GM18511 (cell line): ENCODE results near the gene PGA4.
A peak's percentile ranks its signal among the peaks of the same experiment; 100 is the strongest.
"Not testable (repeated sequence)": the region's sequence is repeated elsewhere in the genome, so short reads cannot be mapped to it uniquely, and the experiment has no call there.

ENCODE experiments used
- ATAC-seq: cut with Tn5 transposase; IDR thresholded peaks from one replicate; pipeline ENCODE4 v1.9.1; 2021; ENCODE audit warnings: mild to moderate bottlenecking, moderate library complexity; ENCODE audit not compliant: unreplicated experiment

PGA4 gene

DNA sequence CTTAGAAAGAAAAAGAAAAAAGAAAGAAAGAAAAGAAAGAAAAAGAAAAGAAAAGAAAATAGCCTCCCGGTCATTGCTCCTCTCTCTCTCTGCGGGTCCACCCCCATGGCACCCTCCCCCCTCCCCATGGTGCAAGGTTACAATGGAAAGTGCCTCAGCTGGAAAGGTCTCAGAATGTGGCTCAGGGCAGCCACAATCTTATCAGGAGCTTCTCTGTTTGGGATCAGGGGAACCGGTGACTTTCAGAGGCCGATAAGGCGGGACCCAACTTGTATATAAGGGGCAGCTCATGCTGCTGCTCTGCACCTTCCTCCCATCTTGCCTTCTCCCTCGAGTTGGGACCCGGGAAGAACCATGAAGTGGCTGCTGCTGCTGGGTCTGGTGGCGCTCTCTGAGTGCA lies at the start of gene PGA4:
Gene PGA4 (plus strand): TSS at position 301 of the 400 bp plus-strand sequence. CDS start 54 bp downstream, at position 355.
- not testable (repeated sequence) for ATAC-seq

DNA sequence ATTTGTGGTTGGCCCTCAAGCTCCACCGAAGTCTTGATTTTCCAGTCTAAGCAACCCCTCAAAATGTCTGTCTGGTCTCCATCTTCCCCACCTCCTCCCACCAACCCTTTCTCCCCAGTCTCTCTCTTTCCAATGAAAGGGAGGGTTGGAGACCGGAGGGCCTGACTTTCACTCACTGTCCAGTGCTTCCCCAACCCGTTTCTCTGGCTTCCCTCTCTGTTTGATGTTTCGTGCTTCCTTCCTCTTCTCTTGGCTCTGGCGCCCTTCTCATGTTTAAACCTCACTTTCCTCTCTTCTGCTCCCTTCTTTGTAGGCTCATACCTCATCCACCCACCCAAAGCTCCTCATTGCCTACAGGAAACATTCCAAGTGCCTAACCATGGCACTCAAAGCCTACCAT lies 49.8 kb upstream of the PGA4 start:
- no peak for ATAC-seq

DNA sequence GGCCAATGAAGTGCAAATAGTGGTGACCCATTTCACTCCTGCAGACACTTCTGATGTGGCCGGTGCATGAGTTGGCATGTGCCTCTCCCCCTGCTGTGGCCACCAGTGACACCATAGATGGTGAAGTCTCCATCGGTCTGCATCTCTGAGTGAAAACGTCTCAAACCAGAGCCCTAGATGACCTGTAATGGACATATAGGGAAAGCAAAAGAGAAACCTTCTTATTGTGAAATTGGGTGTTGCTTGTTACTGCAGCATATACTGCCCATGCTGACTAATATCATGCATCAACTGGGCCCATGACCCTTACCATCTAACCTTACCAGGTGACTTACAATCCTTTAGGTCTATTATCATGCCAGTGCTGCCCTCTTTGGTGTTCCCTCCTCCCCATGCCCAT lies 49.3 kb upstream of the PGA4 start:
- ATAC-seq: no peak

DNA sequence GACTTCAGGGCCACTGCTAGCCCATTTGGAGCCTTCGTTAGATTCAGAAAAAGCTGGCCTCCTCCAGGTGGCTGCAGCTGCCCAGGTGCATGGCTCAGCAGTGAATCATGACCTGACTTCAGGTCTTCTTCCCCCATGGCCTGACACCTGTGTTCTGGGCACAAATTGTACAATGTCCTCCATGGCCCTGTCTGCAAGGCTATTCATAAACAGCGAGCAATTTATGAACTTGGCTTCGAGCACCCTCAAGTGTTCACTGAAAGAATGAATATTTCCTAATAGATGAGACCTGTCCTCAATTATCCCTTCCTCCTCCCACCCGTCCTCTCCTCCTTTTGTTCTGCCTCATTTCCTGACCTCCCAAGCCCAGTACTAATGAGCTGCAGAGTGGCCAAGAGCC lies 48.7 kb upstream of the PGA4 start:
- ATAC-seq: no peak

DNA sequence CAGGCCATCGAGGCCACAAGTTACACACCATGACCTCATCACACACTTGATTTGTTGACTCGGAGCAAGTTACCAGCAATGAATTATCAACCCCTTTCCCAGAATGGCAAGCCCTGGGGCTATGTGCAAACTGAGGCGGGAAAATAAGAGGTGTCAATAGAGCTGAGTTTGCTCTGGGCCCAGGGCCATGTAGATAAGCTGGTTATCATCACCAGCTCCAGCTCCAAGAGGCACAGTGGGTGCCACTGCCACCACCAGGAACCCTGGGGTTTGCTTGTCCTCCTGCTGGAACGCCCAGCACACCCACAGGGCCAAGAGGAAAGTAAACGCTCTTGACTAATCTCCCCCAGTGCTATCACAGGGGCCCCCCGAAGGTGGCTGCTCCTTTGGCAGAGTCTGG lies 47.9 kb upstream of the PGA4 start:
- no peak for ATAC-seq

DNA sequence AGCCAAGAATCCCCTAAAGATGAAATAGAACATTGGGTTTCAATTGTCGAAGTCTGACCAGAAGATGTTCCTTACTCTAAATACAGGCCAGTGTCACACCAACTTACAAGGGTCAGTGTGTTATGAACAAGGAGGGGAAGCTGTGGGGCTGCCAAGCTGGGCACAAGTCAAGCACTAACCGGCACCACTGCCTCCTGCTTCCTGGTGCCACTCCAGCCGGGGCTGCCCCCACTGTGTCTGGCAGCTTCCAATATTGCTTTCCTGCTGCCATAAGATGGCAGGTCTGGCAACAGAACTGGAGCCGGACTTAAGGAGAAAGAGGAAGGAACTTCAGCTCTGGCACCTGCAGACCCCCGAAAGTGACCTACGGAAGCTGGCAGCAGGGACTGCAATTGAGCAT lies 47.2 kb upstream of the PGA4 start:
- ATAC-seq: no peak

DNA sequence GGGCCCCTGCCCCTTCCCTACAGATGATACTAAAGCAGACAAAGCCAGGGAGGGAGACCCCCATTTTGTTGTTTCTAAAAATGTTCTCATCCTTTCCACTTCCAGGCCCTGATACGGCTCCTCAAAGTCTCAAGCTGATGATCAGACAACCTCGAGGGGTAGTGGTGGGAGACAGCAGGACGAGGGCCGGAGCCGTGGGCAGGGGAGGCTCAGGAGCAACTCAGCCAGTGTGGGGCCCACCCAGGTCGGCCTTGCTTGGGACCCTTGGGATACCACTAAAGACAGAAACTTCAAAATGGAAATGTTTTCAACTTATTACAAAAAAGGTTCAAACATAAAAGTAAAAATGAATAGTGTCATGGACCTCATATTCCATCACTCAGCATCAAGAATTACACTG lies 45.7 kb upstream of the PGA4 start:
- no peak for ATAC-seq

DNA sequence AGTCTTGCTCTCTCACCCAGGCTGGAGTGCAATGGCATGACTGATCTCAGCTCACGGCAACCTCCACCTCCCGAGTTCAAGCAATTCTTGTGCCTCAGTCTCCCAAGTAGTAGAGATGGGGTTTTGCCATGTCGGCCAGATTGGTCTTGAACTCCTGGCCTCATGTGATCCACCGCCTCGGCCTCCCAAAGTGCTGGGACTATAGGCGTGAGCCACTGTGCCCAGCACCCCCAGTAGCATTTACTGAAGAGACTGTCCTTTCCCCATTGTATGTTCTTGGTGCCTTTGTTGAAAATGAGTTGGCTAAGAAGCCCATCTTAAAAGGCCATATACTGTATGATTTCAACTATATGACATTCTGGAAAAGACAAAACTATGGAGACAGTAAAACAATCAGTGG lies 41.9 kb upstream of the PGA4 start:
- not testable (repeated sequence) for ATAC-seq

DNA sequence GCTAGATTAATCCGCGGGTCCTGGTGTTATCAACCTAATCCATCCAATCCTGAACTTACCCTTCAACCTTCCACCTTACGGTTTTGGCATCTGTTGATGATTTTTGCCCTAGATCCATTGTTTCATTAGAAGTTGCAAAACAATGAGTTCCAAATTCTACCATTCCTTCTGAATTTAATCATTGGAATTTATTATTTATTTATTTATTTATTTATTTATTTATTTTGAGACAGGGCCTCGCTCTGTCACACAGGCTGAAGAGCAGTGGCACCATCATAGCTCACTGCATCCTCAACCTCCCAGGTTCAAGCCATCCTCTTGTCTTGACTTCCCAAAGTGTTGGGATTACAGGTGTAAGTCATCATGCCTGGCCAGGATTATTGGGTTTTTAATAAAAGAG lies 40.7 kb upstream of the PGA4 start:
- ATAC-seq: no peak

DNA sequence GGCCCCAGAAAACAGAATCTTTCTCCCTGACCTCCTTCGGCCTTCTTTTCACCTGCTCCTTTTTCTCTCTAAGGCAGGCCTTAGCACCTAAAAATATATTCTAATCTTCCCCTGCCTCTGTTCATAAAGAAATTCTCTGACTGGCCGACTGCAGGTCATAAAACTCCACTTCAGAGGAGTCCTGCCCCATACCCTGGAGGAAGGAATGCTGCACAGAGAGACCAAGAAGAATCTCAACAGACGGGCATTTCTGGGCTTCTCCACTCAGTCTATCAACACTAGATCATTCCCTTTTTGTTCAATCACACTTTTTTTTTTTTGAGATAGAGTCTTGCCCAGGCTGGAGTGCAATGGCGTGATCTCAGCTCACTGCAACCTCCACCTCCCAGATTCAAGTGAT lies 38.5 kb upstream of the PGA4 start:
- ATAC-seq: no peak

DNA sequence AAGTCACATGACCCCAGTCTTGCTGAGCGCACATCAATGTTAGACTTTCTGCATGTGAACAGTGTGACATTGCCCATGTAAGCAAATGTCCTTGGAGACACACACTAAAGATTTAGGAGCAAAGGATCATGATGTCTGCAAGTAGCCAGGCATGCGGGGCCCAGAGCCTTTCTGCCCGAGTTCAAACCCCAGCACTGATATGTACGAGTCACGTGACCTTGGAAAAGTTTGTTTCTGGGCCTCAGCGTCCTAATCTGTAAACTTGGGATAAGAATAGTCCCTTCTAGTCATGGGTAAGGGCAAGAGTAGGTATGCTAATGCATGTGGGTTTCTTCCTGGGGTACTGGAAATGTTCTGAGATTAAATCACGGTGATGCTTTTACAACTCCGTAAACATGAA lies 35.6 kb upstream of the PGA4 start:
- no peak for ATAC-seq

DNA sequence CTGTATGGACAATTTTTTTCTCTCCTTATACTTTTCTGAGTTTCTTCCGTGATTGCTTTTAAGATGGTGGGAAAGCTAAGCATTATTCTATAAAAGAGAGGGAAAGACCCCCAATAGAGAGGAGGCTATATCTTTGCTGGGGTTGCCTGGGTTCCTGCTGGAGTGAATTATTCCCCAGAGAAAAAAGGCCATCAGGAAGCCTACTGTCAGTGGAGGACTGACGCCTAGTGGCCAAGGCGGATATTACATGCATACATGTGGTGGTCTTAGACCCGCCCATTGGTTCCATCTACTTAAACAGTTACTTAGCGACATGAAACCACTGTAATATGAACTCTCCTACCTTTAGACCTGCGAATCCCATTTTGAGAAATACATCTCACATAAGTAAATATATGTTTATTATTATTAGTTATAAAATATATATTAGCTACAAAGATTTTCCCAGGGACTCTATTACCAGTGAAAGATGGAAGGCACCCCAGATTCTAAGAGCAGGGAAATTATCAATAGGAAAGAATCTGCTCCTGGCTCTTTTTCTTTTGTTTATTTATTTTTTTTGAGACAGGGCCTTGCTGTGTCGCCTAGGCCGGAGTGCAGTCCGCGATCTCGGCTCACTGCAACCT lies 34.5 kb upstream of the PGA4 start:
- ATAC-seq: peak; percentile 59

DNA sequence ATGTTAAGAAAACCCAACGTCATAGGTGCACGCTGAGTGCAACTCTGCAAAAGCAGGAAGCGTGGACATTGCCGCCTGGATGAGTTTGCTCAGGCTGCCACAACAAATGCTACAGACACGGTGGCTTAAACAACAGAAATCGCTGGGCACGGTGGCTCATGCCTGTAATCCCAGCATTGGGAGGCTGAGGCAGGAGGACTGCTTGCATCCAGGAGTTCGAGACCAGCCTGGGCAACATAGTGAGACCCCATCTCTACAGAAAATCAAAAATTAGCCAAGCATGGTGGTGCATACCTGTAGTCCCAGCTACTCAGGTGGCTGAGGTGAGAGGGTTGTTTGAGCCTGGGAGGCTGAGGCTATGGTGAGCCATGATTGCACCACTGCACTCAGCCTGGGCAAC lies 32.2 kb upstream of the PGA4 start:
- no peak for ATAC-seq

DNA sequence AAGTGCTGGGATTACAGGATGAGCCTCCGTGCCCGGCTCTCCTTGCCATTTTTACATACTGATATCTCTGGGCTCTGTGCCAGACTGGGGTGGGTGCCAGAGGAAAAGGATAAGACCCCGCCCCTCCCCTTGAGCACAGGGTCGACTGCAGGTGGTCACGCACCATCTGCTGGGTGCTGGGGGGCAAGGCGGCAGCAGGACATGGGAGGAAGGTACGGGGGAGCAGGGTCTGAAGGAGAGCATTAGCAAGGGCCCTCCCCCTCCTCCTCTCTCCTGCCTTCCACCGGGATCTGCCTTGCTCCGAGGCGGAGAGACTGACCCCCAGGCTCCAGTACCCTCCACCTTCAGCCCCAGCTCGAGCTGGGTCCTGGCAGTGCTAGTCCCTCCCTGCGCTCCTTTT lies 28.6 kb upstream of the PGA4 start:
- ATAC-seq: no peak

DNA sequence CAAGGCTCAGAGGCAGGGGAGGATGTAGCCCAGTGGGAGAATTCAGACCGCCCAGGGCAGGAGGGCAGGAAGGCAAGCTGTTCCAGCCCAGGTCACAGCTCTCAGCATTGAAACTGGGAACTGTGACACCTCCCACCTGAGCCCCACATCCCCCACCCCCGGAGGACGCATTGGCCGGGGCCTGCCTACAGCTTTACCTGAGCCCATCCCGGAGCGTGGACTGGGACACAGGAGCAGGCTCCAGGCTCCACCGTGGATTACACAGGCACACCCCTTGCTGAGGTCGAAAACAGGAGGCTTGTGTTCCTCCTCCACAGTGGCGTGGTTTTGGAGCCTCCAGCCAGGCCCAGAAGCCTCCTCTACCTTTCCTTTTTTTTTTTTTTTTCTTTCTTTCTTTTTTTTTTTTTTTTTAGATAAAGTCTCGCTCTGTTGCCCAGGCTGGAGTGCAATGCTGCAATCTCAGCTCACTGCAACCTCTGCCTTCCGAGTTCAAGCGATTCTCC lies 27.9 kb upstream of the PGA4 start:
- no peak for ATAC-seq

DNA sequence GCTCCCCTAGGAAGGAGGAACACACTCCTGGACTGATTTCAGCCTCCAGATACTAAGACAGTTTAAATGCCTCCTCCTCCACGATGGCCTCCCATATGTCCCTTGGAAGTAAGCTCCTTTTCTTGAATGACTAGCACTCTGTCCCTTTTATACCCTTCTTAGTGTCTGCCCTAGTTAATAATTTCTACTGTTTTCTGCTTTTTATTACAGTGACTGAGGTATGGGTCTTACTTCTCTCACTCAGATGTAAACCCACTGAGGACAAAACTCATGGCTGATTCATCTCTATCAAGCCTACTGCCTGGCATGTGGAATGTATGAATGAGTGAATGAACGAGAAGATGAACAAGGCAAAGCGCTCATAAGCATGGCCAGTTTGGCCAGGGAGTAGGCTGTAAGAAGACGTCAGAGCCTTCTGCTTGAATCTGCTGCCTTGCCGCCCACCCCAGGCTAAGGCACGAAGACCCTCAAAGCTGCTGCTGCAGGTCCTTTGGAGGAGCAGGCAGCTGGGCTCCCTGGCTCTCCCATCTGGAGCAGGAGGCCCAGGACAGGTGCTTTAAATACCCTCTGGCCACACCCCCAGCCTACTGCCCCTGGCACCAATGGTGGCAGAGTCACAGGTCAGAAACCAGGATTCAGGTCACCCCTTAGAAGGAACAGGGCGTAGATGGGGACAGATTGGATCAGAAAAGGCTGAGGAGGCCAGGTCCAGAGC lies 27.0 kb upstream of the PGA4 start:
- no peak for ATAC-seq

DNA sequence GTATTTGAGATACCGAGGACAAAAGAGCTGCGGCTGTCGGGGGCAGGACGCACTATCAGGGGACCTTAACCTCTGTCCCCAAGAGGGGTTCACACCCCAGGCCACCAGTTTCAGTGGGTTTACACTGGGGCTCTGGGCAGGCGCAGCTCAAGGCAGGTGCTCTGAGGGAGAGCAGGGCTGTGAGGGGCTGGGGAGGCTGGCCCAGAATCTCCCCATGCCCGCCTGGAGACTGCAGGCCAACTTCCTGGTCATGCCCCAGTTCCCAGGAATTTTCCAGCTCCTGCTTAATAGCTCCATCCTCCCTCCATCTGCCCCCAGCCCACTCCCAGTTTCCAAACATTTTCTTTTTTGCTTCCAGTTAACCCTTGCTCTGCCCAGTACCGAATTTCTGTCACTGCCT lies 26.4 kb upstream of the PGA4 start:
- no peak for ATAC-seq

DNA sequence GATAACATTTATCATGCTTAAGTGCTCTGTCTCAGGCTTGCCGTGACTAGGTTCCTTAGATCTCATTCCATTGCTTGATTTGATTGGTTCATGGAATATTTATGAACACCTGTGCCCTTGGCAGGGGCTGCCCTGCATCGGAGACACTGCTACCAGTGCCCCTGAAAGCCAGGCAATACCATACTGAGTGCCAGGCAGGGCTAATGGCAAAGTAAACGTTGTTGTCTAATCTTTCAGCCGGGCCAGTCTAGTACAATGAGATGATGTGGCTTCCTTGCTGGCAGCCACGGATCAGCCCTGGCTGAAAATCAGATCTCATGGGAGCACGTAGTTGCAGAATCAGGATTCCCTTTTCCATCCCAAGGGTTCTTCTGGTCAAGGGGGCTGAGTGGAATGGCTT lies 23.8 kb upstream of the PGA4 start:
- no peak for ATAC-seq

DNA sequence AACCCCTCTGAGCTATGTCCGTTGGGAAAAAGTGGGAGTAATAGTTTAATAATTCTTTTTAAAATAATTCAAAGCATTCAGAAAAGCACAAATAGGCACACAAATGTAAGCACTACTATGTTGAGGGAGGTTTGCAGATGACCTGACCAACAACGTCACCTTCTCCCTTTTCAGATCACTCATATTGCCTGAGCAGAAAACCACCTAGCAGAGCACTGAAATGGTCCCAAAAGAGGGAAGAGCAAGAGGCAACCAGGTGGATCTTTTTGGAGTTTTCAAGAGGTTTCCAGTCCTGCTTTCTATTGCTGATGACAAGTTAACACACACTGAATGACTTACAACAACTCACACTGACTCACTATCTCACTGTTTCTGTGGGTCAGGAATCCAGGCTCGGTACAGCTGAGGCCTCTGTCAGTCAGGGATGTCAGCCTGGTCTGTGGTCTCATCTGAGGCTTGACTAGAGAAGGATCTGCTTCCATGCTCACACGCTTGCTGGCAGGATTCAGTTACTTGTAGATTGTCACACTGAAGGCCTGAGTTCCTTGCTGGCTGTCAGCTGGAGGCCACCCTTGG lies 23.1 kb upstream of the PGA4 start:
- no peak for ATAC-seq

DNA sequence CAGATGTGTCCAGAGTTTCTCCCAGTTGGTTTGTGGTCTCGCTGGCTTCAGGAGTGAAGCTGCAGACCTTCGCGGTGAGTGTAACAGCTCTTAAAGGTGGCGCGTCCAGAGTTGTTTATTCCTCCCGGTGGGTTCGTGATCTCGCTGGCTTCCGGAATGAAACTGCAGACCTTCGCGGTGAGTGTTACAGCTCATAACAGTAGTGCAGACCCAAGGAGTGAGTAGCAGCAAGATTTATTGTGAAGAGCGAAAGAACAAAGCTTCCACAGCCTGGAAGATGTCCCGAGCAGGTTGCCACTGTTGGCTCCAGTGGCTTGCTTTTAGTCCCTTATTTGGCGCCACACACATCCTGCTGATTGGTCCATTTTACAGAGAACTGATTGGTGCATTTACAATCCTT lies 20.7 kb upstream of the PGA4 start:
- ATAC-seq: no peak

DNA sequence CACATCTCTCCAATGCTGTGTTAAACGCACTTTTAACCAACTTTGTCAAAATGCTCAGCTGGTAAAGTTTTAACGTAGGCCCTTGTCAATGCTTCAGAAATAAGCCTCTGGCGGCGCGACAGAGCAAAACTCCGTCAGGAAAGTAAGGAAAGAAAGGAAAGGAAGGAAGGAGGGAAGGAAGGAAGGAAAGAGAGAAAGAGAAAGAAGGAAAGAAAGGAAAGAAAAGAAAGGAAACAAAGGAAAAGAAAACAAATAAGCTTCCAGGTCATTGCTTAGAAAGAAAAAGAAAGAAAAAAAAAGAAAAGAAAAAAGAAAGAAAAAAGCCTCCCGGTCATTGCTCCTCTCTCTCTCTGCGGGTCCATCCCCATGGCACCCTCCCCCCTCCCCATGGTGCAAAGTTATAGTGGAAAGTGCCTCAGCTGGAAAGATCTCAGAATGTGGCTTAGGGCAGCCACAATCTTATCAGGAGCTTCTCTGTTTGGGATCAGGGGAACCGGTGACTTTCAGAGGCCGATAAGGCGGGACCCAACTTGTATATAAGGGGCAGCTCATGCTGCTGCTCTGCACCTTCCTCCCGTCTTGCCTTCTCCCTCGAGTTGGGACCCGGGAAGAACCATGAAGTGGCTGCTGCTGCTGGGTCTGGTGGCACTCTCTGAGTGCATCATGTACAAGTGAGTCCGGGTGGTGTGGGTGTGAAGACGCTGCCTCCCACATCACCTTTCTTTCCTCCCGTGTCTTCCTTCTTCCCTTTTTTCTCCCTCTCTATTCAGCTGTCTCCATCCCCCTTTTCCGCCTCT lies 19.0 kb upstream of the PGA4 start, which contains the start of gene PGA3:
Gene PGA3 (plus strand): TSS at position 566 of the 797 bp plus-strand sequence. CDS start 50 bp downstream, at position 616.
- not testable (repeated sequence) for ATAC-seq
